Adrenal gland (tissue), 5 donors: ENCODE measurements around the gene STXBP1.

Experiments used
- POLR2A ChIP-seq, 2 donors: fragments of 450-650 bp; IDR thresholded peaks; one replicate each; pipeline ENCODE4 v1.6.1; 2017; ENCODE audit warnings: antibody characterized with exemption in 2 of 2, mild to moderate bottlenecking in 2 of 2, moderate library complexity in 1 of 2
- TF ChIP-seq, protein P1 (sequence below), 6 experiments: fragments of 450-650 bp in 4 of 6; fragments of 200-600 bp in 2 of 6; sonication (generic) in 1 of 6; IDR thresholded peaks; 1 replicate in 5 of 6; 2 replicates in 1 of 6; pipeline versions ENCODE4 v1.5.1 to v1.8.0; 2016 to 2021; ENCODE audit warnings: antibody characterized with exemption in 6 of 6, mild to moderate bottlenecking in 2 of 6, moderate library complexity in 1 of 6
- donor health status: DM: no; HTN: no; CAD: no.

DNA sequence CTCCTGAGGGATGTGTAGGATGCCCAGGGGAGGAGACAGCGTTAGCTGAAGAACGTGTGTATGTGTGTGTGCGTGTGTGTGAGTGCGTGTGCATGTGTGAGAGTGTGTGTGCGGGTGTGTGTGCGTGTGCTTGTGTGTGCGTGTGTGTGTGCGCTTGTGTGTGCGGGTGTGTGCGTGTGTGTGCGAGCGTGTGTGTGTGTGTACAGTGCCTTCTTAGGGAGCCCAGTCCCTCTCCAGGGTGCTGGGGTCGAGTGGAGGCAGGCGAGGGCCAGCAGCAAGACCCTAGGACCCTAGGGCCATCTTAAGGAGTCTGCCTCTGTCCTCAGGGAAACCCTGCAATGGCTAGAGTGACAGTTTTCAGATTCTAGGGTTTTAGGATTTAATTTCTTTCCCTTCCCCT is 26.0 kb upstream of the STXBP1 start:
- TF ChIP-seq POLR2A (IDR thresholded peaks at IDR 0.05), result no peak
- TF ChIP-seq, protein P1, sequence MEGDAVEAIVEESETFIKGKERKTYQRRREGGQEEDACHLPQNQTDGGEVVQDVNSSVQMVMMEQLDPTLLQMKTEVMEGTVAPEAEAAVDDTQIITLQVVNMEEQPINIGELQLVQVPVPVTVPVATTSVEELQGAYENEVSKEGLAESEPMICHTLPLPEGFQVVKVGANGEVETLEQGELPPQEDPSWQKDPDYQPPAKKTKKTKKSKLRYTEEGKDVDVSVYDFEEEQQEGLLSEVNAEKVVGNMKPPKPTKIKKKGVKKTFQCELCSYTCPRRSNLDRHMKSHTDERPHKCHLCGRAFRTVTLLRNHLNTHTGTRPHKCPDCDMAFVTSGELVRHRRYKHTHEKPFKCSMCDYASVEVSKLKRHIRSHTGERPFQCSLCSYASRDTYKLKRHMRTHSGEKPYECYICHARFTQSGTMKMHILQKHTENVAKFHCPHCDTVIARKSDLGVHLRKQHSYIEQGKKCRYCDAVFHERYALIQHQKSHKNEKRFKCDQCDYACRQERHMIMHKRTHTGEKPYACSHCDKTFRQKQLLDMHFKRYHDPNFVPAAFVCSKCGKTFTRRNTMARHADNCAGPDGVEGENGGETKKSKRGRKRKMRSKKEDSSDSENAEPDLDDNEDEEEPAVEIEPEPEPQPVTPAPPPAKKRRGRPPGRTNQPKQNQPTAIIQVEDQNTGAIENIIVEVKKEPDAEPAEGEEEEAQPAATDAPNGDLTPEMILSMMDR (IDR thresholded peaks at IDR 0.05), result no peak
